Kidney (tissue), 14 donors: ENCODE data around the gene ESYT2. TPM values are rescaled to one million over a fixed set of nuclear protein-coding genes. Genes with fewer than 3 reads are reported as not detected.

Experiments used
- DNase-seq, 5 donors: peaks; one replicate each; pipeline ENCODE4 v3.0.0-alpha.2; 2013 to 2020
- FAIRE-seq: peaks from 2 replicates; lab custom pipeline; 2012; peaks lifted over from hg19 to GRCh38; lab: Jason Lieb, UNC
- H3K27ac ChIP-seq, 2 donors: one replicate each; pipeline ENCODE4 v1.7.0; 2013; ENCODE audit warnings: low read depth in 2 of 2, low read length in 2 of 2, inconsistent platforms in 1 of 2
- H3K27me3 ChIP-seq: one replicate; pipeline ENCODE4 v1.7.1; 2013; ENCODE audit warnings: low read length, inconsistent platforms; ENCODE audit not compliant: control insufficient read depth, insufficient read depth
- H3K36me3 ChIP-seq, 3 donors: one replicate each; pipeline versions ENCODE4 v1.7.0 to v1.7.1; 2013; ENCODE audit warnings: low read length in 3 of 3, control low read depth in 1 of 3, inconsistent platforms in 1 of 3; ENCODE audit not compliant: insufficient read depth in 3 of 3, control insufficient read depth in 2 of 3
- H3K4me1 ChIP-seq, 3 donors: one replicate each; pipeline versions ENCODE4 v1.7.0 to v1.7.1; 2013; ENCODE audit warnings: low read length in 3 of 3, inconsistent platforms in 1 of 3, low read depth in 1 of 3; ENCODE audit not compliant: control insufficient read depth in 2 of 3, insufficient read depth in 2 of 3
- H3K4me3 ChIP-seq, 3 donors: one replicate each; pipeline versions ENCODE4 v1.7.0 to v1.8.1; 2013; ENCODE audit warnings: low read length in 3 of 3, control low read depth in 1 of 3, inconsistent platforms in 1 of 3
- H3K9ac ChIP-seq, 3 donors: one replicate each; pipeline versions ENCODE4 v1.7.0 to v1.7.1; 2013; ENCODE audit warnings: low read length in 3 of 3, control low read depth in 1 of 3, inconsistent platforms in 1 of 3
- H3K9me3 ChIP-seq, 3 donors: one replicate each; pipeline versions ENCODE4 v1.7.0 to v1.7.1; 2013; ENCODE audit warnings: low read length in 3 of 3, control low read depth in 1 of 3, inconsistent platforms in 1 of 3; ENCODE audit not compliant: control insufficient read depth in 2 of 3, insufficient read depth in 1 of 3
- intact Hi-C: fragments of 100-400 bp; cut with DNase I; formaldehyde crosslinking; loops from one replicate; pipeline ENCODE4 v1.11.1; 2022
- polyA plus RNA-seq: library from polyadenylated mRNA; stranded (reverse); fragments of 350-450 nt; fragmentation: Illumina TruSeq; extraction: RNeasy Lipid Tissue Mini Kit (QIAGEN cat#74804); gene quantifications from one replicate; pipeline ENCODE4 v1.2.3, GENCODE V29; 2014; ENCODE audit warnings: low read depth, low replicate concordance; ENCODE audit not compliant: insufficient read depth
- total RNA-seq: library from RNA; stranded (reverse); fragmentation: NEBNext Ultra II Directional; extraction: Animal tissue kit (Norgen Biotek cat#: 25700); gene quantifications from one replicate; pipeline ENCODE4 v1.2.1, GENCODE V29; 2021
- TF ChIP-seq, protein P1 (sequence below): IDR thresholded peaks from 3 replicates; pipeline ENCODE4 v1.5.1; 2012; ENCODE audit warnings: mild to moderate bottlenecking, moderate library complexity, borderline replicate concordance; ENCODE audit not compliant: insufficient read depth; ENCODE audit errors: extremely low read depth
- donor health status: control.
- donor health status: control.
- donor health status: control.
- donor health status: control.
- donor health status: control.
- donor health status: DM: yes; HTN: yes; CAD: no.
- donor health status: Normal renal cell carcinoma (clear cell type).

The ESYT2 gene
- total and polyA plus RNA-seq, 2 donors from 2014 or later = 19.4 to 95.8 TPM

DNA sequence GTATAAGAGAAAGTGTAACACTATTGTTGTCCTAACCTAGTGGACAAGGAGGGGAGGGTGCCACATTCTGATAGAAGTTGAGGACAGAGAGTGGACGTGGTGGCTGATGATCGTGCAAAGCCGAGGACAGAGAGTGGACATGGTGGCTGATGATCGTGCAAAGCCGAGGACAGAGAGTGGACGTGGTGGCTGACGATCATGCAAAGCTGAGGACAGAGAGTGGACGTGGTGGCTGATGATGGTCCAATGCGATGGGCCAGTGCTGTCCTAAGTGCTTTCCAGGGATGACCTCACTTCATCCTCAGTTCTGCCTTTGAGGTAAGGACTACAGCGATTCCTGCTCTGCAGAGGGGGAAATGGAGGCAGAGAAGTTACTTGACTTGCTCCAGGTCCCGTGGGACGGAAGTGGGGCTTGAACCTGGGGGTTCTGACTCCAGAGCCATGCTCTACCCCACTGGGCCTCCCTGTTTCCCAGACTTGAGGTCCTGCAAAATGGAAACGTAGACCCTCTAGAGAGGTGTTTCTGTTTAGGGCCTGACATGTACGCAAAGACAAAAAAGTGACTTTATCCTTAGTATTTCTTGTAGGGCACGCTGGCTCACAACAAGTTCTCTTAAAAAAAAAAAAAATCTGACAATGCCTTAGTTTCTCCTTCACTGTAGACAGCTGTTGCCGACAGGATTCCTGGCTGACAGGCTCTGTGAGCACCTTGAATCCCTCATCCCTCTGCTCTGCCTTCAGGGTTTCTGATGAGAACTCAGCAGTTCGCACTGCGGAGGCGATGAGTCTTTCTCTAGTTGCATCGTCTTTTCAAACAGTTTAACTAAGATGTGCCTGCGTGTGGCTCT lies 104.4 kb downstream of the ESYT2 start:
- intact Hi-C loops = no loop called here
- no peak overlapping the region for H3K9ac ChIP-seq
- FAIRE-seq = no peak

DNA sequence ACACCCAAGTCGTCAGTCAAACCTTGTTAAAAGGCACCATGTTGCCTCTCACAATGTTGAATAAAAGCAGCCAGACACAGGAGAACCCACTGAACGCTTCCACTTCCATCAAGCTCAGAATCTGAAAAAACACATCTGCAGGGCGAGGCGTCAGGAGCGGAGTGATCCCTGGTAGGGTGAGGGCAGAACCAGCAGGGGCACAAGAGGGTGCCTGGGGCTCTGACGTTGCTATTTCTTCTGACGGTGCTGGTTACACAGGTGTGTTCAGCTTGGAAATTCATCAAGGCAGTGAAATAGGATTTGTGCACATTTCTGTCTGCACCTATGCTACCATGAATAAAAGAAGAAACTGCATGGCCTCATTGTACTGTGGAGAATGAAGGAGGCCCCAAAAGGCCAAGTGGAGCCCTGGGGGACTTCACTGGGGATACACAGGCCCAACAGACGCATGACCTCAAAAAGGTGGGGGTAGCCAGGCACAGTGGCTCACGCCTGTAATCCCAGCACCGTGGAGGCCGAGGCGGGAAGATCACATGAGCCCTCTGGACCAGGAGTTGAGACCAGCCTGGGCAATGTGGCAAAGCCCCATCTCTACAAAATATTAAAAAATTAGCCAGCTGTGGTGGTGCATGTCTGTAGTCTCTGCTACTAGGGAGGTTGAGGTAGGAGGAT lies 105.5 kb downstream of the ESYT2 start:
- no peaks in the 10 kb centered on the region for H3K9me3 ChIP-seq
- no peak for FAIRE-seq
- no peaks in the 10 kb centered on the region for H3K36me3 ChIP-seq
- H3K27ac ChIP-seq = no peak overlapping the region
- intact Hi-C loops = no loop called here
- no peak for DNase-seq
- H3K4me3 ChIP-seq = no peak overlapping the region
- no peaks in the 10 kb centered on the region for H3K27me3 ChIP-seq
- H3K4me1 ChIP-seq = no peaks in the 10 kb centered on the region
- TF ChIP-seq, protein P1, sequence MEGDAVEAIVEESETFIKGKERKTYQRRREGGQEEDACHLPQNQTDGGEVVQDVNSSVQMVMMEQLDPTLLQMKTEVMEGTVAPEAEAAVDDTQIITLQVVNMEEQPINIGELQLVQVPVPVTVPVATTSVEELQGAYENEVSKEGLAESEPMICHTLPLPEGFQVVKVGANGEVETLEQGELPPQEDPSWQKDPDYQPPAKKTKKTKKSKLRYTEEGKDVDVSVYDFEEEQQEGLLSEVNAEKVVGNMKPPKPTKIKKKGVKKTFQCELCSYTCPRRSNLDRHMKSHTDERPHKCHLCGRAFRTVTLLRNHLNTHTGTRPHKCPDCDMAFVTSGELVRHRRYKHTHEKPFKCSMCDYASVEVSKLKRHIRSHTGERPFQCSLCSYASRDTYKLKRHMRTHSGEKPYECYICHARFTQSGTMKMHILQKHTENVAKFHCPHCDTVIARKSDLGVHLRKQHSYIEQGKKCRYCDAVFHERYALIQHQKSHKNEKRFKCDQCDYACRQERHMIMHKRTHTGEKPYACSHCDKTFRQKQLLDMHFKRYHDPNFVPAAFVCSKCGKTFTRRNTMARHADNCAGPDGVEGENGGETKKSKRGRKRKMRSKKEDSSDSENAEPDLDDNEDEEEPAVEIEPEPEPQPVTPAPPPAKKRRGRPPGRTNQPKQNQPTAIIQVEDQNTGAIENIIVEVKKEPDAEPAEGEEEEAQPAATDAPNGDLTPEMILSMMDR = no peak
- H3K9ac ChIP-seq = no peak overlapping the region

More for the DNA sequence above, 104.4 kb downstream of the ESYT2 start:
- H3K9me3 ChIP-seq = no peaks in the 10 kb centered on the region
- DNase-seq = no peak
- H3K36me3 ChIP-seq = no peaks in the 10 kb centered on the region
- H3K4me3 ChIP-seq = no peak overlapping the region
- H3K27ac ChIP-seq = no peak overlapping the region
- no peaks in the 10 kb centered on the region for H3K4me1 ChIP-seq
- H3K27me3 ChIP-seq = no peaks in the 10 kb centered on the region
- TF ChIP-seq, protein P1 = no peak

DNA sequence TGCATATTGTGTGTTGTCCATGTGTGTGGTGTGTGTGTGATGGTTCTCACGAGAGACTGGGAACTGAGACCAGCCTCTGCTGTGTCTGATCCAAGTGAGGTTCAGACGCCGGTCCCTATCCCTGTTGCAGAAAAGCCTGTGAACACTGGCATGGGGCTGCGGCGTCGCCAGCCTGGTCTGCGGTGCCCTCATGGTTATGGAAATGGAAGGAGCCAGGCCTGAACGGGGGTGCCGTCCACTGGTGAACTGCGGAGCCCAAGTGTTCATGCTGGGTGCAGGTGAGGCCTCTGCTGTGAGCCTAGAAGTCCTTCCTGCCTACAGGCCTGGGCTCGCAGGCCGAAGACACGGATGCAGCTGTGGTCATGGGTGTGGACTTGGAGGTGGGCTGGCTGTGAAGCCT lies 106.0 kb downstream of the ESYT2 start:
- H3K27me3 ChIP-seq = no peaks in the 10 kb centered on the region
- H3K36me3 ChIP-seq = no peaks in the 10 kb centered on the region
- no peak overlapping the region for H3K27ac ChIP-seq
- TF ChIP-seq, protein P1 = no peak
- intact Hi-C loops = no loop called here
- no peaks in the 10 kb centered on the region for H3K4me1 ChIP-seq
- FAIRE-seq (no peak), DNase-seq (no peak)
- no peak overlapping the region for H3K9ac ChIP-seq
- H3K4me3 ChIP-seq = no peak overlapping the region
- no peaks in the 10 kb centered on the region for H3K9me3 ChIP-seq
